Frontal cortex (tissue), 4 donors: ENCODE results near the gene C1orf216. TPM values are rescaled to one million over a fixed set of nuclear protein-coding genes. Genes with fewer than 3 reads are reported as not detected.
"Not testable (repeated sequence)": the region's sequence is repeated elsewhere in the genome, so short reads cannot be mapped to it uniquely, and the experiment has no call there.

Source experiments
- DNase-seq, 2 donors: peaks; one replicate each; pipeline ENCODE4 v3.0.0; 2012; ENCODE audit warnings: low spot score in 2 of 2
- FAIRE-seq: peaks from 2 replicates; lab custom pipeline; 2012; peaks lifted over from hg19 to GRCh38; lab: Jason Lieb, UNC
- total RNA-seq: library from RNA; depleted of rRNA; stranded (reverse); fragments of >200 nt; gene quantifications from one replicate; pipeline ENCODE4 v1.2.3, GENCODE V29; 2014
- donor health status: control.
- donor health status: control.
- donor health status: control.

Gene C1orf216, protein sequence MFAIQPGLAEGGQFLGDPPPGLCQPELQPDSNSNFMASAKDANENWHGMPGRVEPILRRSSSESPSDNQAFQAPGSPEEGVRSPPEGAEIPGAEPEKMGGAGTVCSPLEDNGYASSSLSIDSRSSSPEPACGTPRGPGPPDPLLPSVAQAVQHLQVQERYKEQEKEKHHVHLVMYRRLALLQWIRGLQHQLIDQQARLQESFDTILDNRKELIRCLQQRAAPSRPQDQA
- total RNA-seq = 72.6 TPM

DNA sequence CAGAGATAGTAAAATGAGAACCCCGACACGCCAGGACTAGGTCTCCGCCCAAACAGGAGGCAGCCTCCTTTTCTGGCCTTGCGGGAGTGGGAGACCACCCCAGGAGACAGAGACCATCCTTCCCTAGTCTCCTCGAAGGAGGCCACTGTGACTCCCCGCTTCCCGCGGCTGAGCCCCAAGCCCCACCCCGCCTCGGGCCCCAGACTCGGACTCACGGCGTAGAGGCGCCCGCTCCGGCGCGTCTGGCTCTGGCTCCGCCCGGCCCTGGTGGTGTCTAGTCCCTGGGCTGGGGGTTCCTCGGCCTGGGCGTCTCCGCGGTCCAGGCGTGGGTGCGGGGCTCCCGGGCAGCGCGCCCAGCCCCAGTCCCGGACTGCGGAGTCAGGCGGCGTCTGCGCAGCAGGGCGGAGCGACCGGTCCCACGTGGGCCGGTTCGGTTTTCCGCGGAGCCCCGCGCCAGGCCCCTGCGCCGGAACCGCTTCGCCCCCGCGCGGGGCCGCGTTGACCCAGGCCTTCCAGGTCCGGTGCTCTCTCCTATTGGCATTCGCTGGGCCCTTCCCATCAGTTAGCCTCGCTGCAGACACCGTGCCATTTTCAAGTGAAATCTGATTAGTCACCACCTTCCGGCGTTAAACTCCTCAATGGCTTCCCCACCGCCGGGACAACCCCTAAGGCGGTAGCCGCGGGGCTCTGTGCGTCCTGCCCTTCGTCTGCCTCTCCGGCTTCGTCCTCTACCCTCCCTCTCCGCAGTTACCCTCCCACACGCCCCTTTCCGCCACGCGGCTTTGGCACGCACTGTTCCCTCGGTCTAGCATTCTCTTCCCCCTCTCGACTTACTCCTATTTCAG is at the start of gene C1orf216:
Gene C1orf216, minus strand, starts transcription at position 393 of the 845 bp plus-strand sequence. CDS start 2,563 bp downstream, outside the sequence.
- FAIRE-seq (no peak), DNase-seq (peak; percentile 83 to 84)

DNA sequence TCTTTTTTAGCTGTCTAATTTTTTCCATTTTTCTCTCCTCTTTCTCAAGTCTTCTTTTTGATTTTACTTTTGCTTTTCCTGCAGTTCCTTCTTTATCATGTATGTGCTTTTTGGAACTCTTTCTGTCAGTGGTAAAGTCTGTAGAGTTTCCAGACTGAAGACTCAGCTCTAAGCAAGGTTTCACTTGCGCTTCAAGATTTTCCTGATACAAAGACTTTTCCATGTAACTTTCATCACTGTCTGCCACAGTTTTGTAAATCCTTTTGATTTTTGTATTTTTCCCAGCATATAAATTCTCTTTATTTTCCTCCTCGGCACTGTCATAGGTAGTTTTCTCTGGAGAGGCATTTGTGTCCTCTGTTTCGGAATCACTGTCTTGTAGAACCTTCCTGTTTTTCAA is 45.6 kb upstream of the C1orf216 start:
- DNase-seq (no peak), FAIRE-seq (no peak)

DNA sequence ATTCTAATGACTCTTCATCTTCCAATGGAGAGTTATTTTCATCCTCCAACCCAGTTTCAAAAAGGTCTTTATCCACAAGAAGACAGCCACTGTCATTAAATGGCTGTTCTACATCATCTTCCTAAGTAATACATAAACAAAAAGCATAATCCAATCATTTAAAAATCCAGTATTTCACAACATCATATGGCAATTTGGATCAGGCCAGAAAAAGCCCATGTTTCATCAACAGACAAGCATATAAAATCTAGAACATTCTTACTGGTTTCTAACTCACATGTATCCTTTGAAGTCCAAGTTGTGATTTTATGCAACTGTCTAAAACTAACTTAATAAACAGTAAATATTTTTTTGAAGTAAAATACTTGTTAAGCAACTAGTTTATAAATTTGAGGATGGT is 44.5 kb upstream of the C1orf216 start:
- DNase-seq (no peak), FAIRE-seq (no peak)

DNA sequence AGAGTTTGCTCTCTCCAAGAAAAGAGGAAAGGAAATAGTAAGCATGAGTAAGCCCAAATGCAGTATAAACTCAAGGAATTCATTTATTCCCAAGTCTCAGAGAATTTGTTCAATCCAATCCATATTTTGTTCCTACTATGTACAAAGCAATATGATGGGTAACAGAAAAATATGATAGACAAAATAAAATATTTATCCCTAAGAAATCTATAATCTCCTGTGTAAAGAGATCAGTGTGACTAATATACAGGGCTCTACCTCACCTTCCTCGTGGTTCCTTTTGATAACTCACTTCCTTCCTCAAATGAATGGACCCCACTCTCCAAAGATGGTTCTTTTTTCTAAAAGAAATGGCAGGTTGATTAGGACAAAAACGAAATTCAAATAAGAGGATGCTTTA is 43.5 kb upstream of the C1orf216 start:
- FAIRE-seq (no peak), DNase-seq (no peak)

DNA sequence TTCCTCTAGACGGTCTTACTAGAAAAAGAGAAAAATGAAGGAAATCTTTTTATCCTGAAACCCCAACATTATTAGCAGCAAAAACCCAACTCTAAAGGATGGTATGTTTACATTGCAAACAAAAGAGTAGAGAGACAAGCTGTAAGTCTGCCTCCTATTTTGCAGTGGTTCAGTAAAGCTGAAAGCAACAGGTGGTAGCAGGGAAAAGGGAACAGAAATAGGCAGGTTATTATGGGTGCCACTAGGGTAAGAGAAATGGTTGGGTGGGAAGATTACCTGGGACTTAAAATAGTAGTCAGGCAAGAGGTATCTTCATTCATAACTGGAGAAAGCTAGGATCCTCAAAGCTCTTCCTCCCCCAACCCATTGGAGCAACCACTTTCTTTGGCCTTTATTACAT is 37.4 kb upstream of the C1orf216 start:
- FAIRE-seq (no peak), DNase-seq (no peak)

DNA sequence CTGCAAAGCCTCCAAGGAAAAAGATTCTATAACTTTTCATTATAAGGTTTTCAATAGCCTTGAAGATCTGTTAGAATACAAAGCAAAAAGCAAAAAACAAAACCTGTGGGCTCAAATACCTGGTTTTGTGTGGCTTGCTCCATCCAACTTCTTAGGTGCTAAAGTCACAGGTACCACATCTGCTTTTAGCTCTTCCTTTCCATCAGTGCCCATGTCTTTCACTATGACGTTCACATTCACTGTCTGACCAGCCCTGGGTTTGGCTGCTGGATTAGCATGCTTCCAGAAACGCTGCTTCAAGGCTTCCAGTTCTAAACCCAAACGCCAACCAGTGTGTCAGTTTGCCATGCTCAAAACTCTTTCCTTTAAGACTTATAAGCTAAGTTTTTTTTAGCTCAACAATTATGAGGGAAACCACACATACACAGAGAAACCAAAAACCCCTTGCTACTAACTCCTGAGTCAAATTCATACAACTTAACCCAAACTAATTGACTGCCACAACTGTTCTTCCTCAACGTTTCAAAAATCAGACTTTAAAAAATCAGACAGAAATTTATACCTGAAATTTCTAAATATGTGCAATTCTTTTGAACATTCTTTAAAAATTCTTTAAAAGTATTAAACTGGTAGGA is 35.1 kb upstream of the C1orf216 start:
- DNase-seq = no peak
- no peak for FAIRE-seq

DNA sequence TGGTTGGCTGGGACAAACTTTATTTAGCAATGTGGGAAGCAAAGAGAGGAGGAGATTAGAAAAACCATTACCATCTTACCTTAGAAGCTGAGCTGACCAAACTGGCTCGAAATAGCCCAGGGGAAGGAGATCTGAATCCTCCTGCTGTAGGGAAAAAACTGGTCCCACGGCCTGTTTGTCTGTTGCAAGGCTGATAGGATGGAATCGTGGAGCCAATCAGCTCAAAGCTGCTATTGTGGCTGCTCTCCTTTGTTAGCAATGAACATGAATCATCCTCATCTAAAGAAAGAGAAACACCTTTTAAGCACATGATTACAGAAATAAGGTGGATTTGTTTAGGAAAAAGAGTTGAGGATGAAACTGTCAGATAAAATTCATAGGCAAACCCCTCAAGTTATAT is 29.6 kb upstream of the C1orf216 start:
- DNase-seq = no peak
- no peak for FAIRE-seq

DNA sequence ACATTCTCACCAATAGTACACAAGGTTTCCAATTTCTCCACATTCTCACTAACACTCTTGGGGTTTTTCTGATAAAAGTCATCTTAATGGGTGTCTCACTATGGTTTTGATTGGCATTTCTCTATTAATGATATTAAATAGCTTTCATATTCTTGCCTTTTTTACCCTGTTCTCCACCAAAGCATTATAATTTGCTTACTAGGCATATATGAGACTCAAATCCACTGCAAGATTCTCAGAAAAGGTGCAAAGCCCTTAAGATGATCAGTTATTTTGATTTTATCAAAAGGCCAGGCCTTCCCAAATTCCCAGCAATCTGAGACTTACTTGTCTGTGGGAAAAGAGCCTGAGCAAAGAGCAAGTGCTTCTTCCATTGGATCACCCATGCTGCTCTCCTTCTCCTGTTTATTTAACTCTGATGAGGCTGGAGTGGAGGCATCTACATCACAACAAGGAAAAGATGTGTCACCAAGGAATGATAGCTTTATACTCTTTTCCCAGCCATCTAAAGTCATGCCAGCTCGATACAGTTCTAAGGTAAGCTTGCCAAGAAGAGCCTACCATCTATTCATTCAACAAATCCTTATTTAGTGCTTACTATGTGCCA is 26.5 kb upstream of the C1orf216 start:
- FAIRE-seq = no peak
- DNase-seq = no peak

DNA sequence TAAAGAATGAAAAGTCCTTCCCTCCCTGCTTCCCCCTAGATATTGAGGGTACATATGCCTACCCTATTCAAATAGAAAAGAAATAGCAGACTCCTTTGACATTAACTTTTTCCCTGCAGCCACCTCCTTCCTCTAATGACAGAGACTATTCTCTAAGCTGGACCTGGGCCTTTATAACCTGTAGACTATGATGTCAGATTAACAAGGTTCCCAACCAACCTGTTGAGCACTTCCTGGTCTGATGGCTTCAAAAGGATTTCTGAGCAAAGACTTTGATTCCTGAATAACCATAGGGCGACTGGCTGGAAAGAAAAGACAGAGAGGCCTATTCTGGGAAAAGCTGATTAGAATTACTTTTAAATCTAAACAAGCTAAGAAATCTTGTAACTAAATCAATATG is 18.4 kb upstream of the C1orf216 start:
- no peak for DNase-seq
- FAIRE-seq = no peak

DNA sequence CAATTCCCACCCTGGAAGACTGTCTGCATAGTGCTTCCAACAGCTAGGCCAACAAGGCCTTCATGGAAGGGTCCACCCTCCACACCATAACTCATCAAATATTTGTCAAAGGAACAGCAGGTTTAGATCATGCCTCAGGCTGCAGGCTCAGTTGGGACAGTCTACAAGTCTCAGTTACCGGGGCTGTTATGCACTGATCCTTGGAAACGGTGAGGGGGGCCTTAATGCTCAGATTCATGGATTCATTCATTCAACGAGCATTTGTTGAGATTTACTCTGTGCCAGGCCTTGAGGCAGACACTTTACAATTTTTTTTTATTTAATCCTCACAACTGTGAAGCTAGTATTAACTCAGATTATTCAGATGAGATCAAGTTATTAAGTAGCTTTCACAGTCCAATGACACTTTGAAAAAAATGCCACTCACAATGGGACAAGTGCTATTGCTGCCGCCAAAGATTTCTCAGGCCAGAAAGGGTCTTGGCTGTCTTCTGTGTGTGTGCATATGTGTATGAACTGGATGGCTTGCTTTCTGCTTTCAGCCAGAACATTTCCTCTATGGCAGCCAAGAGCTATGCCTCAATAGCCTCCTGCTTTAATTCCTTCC is 8.9 kb upstream of the C1orf216 start:
- FAIRE-seq (no peak), DNase-seq (no peak)

DNA sequence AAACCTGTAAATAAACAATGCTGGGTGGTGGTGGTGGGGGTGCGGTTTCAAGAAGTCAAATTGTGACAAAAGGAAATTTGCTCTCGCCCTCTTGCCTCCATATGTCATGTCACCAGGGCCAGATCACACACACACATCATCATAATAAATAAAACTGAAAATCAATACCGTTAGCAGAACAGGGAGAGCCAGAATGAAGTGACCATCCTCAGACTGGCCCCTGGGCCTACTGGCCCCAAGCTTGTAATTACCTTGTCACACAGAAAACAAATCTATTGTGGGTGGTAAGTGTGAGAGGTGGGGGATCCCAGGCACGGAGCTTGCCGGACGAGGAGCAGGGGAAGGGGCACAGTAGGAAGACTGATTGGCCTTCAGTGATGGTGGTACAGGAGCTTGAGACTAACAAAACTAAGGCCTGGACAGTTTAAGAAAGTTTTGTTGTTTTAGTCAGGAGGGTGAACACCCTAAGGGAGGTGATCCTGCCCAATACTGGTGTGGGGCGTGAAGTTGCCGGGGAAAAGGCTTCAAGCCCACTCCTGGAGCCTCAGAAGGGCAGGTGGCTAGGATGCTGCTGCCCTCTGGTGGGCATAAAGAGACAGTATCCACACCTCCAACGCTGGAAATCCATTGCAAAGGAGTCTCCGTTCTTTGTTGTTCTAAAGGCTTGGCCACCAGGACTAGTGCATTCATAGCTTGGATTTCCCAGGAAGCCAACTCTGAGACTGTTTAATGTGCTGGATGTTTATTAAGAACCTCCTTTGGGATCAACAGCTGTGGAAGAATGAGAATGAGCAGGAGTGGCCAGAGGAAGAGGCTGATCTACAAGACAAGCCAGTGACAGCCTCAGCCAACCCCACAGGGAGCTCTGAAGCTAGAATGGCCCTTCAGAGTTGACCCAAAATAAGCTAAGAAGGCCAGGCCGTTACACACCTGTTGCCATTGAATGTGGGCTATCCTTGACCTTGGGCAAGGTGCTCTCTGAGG is 8.1 kb upstream of the C1orf216 start:
- peak in 1 of 2 donors; percentile 66 for DNase-seq
- no peak for FAIRE-seq

DNA sequence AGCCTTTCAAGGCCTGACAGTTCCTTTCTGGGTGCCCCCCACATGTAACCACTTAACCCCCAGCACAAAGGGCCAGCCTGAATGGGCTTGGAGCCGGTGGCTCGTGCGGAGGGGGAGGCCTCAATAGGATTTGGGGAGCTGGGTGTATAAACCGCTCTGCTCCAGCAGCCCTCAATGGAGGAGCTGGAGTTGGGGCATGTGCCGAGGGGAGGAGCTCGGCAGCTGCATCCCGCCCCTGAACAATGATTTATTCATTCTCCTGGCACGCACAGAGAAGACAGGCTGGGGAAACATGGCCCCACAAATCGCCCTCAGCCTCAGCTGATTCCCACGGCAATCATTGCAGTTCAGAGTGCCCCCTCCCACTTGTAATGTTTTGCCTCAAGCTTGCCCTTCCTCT is 6.9 kb upstream of the C1orf216 start:
- DNase-seq (peak; percentile 38 to 61), FAIRE-seq (no peak)

DNA sequence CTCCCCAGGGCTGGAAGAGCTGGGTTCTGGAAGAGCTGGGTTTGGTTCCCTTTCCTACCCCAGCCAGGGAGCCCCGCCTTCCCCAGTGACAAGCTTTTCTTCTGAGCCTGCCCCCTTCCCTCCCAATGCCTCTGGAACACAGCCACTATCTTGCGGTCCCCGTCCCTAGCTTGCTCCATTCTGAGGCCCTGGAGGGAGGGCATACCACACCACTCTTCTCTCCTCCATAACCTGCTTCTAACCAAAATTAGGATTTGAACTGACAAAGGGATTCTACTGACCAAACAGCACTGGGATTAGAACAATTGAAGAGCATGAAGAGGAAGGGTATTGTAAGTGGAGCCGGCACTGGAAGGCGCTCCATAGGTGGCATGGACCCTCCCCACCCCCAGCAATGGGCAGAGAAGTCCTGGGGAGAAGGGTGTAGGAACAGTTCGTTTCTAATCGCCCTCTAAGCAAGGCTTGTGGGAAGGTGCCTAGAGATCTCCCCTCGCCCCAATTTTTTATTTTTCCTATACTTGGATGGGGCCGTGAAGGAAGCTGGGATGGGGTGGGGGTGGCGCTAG is 690 bp downstream of the C1orf216 start:
- no peak for FAIRE-seq
- DNase-seq = peak in 1 of 2 donors; percentile 49

DNA sequence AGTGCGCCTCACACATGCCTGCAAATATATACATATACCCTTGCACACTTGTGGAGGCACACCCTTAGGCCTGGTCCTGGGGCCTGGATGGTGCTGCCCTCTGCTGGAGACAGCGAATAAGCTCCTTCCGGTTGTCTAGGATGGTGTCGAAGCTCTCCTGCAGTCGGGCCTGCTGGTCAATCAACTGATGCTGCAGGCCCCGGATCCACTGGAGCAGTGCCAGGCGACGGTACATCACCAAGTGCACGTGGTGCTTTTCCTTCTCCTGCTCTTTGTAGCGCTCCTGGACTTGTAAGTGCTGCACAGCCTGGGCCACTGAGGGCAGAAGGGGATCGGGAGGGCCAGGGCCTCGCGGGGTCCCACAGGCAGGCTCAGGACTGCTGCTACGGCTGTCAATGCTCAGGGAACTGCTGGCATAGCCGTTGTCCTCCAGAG is 3.1 kb downstream of the C1orf216 start:
- FAIRE-seq = no peak

DNA sequence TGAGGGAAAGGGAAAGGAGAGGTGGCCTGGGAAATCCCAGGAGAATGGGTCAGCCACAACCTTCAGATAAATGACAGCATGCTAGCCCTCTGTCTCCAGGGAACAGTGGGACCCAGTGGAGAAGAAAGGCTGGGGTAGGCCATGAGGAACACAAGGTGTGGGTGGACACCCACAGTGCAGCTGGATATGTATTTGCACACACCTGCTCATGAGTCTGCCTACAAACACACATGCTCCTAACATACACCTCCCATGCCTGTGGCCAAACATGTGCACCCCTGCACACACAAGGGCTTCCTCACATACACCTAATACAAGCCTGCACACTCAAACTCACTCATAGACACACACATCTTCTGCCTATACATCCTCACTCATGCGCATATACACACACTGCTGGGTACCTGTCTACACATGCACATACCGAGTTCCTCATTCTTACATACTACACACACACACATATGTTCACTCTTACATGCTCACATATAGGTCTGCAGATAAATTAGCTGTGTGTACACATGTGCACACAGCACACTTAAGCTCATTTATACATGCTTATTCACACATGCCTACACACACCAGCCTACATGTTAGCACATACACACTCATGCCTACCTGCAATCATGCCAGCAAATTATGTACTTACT is 3.6 kb downstream of the C1orf216 start:
- no peak for FAIRE-seq
- no peak for DNase-seq

More for the DNA sequence above, 3.1 kb downstream of the C1orf216 start:
- peak; percentile 63 to 72 for DNase-seq

DNA sequence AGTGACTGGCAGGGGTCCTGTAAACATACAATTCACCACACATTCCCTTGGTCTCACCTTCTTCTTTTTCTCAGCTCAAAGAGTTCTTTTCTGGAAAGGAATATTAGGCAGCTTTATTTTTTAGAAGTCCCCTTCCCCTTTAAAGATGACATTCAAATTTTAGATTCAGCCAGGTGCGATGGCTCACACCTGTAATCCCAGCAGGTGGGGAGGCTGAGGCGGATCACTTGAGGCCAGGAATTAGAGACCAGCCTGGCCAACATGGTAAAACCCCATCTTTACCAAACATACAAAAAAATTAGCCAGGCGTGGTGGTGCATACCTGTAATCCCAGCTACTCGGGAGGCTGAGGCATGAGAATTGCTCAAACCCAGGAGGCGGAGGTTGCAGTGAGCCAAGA is 7.6 kb downstream of the C1orf216 start:
- not testable (repeated sequence) for DNase-seq, FAIRE-seq

DNA sequence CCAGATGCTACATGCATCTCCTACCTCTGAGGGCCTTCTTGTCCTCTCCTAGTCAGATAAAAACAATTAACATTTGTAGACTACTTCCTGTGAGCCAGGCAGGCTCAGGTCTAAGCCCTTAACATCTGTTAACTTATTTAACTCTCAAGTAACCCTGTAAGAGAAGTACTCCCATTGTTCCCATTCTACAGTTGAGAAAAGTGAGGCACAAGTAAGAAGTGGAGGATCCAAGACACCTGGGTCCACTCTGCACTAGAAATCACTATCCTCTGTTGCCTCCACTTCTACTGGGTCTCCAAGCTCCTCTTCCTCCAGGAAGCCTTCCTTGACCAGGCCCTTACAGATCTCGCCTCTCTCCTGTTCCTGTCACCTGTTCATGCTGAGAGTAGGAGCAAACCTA is 9.7 kb downstream of the C1orf216 start:
- FAIRE-seq = no peak
- DNase-seq = no peak

DNA sequence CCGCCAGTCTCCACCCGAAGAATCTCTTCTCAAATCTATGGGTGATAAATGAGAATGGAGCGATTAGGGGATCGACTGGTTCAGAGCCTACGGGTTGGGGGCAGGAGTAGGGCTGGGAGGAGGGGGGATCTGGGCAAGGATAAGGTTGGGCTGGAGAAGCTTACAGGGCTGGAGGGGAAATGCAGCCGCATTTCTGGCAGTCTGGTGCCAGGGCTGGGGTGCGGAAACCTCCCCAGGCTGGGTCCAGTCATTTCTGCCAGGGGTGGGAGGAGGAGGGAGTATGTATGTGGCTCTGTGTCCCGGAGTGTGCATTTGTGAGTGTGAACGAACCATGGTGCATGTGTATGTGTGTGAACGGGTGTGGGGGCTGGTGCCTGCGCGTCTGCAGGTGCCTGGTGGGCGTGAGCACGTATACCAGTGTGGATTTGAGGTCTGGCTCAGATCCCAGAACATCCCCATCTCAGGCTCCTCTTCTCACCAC is 10.2 kb downstream of the C1orf216 start:
- DNase-seq (peak in 1 of 2 donors; percentile 39), FAIRE-seq (no peak)
